ENCODE results near the gene TEX2.
"Not testable (repeated sequence)": the region's sequence is repeated elsewhere in the genome, so short reads cannot be mapped to it uniquely, and the experiment has no call there.

The TEX2 gene

GRCh38 chr17:64209983-64210382 is 53.1 kb downstream of the TEX2 start:
- no peak for DNase-seq (ENCODE audit: low read depth)

- no peak for DNase-seq (ENCODE audit: low read depth)
Observed at GRCh38 chr17:64209356-64209941, 53.6 kb downstream of the TEX2 start.

GRCh38 chr17:64208656-64209055 is 54.4 kb downstream of the TEX2 start:
- DNase-seq (ENCODE audit: low read depth) = not testable (repeated sequence)

GRCh38 chr17:64205804-64206203 is 57.3 kb downstream of the TEX2 start:
- DNase-seq (ENCODE audit: low read depth) = no peak

- no peak for DNase-seq (ENCODE audit: low read depth)
Observed at GRCh38 chr17:64203630-64204029, 59.4 kb downstream of the TEX2 start.

GRCh38 chr17:64202683-64203344 is 60.2 kb downstream of the TEX2 start:
- peak; percentile 9 for DNase-seq (ENCODE audit: low read depth)

GRCh38 chr17:64200080-64201032 is 62.7 kb downstream of the TEX2 start:
- DNase-seq (ENCODE audit: low read depth) = no peak

GRCh38 chr17:64198331-64199090 is 64.5 kb downstream of the TEX2 start:
- DNase-seq (ENCODE audit: low read depth) = no peak

- DNase-seq (ENCODE audit: low read depth) = peak; percentile 41
Observed at GRCh38 chr17:64196601-64197000, 66.5 kb downstream of the TEX2 start.

GRCh38 chr17:64193561-64193960 is 69.5 kb downstream of the TEX2 start:
- no peak for DNase-seq (ENCODE audit: low read depth)

- DNase-seq (ENCODE audit: low read depth) = no peak
Observed at GRCh38 chr17:64192589-64192988, 70.5 kb downstream of the TEX2 start.

GRCh38 chr17:64190472-64190871 is 72.6 kb downstream of the TEX2 start:
- DNase-seq (ENCODE audit: low read depth) = no peak

GRCh38 chr17:64188088-64188487 is 75.0 kb downstream of the TEX2 start:
- no peak for DNase-seq (ENCODE audit: low read depth)

GRCh38 chr17:64187093-64187895 is 75.8 kb downstream of the TEX2 start:
- no peak for DNase-seq (ENCODE audit: low read depth)

GRCh38 chr17:64186171-64187092 is 76.6 kb downstream of the TEX2 start:
- no peak for DNase-seq (ENCODE audit: low read depth)

- not testable (repeated sequence) for DNase-seq (ENCODE audit: low read depth)
Observed at GRCh38 chr17:64185557-64185956, 77.5 kb downstream of the TEX2 start.

- DNase-seq (ENCODE audit: low read depth) = no peak
Observed at GRCh38 chr17:64185101-64185500, 78.0 kb downstream of the TEX2 start.

GRCh38 chr17:64183815-64184214 is 79.2 kb downstream of the TEX2 start:
- no peak for DNase-seq (ENCODE audit: low read depth)

GRCh38 chr17:64182325-64183012 is 80.6 kb downstream of the TEX2 start:
- DNase-seq (ENCODE audit: low read depth) = no peak
